GM12892 (cell line): ENCODE measurements around the gene CD84.

ENCODE experiments used
- POLR2A ChIP-seq: IDR thresholded peaks from 2 replicates; pipeline ENCODE4 v1.6.1; 2011; ENCODE audit warnings: low read depth, low read length, control low read depth
- POLR2AphosphoS5 ChIP-seq: IDR thresholded peaks from 2 replicates; pipeline ENCODE4 v1.6.1; 2011; ENCODE audit warnings: low read depth, low read length, control low read depth
- TAF1 ChIP-seq: IDR thresholded peaks from 2 replicates; pipeline ENCODE4 v1.6.1; 2011; ENCODE audit warnings: low read depth, mild to moderate bottlenecking, control low read depth, low read length, borderline replicate concordance

GRCh38 chr1:160625725-160626498, 46.6 kb upstream of the CD84 start:
- TF ChIP-seq POLR2A (no peak; the same call in none of the 2 replicates), TAF1 (no peak), POLR2AphosphoS5 (peak; percentile 74)
